ENCODE results near the gene AQP1. TPM values are rescaled to one million over a fixed set of nuclear protein-coding genes. Genes with fewer than 3 reads are reported as not detected.

AQP1 gene
- total and polyA plus RNA-seq, 10 of the 15 experiments (the other 5 are each of a cell fraction or from before 2014, with no cell fraction given) = 0.03 to 0.64 TPM; not detected in 8

- TF ChIP-seq BACH1 (IDR thresholded peaks at IDR 0.05; ENCODE audit: borderline replicate concordance) = no peak
These were observed 36.9 kb upstream of the AQP1 start (continued) for GRCh38 chr7:30874656-30875302.

DNA sequence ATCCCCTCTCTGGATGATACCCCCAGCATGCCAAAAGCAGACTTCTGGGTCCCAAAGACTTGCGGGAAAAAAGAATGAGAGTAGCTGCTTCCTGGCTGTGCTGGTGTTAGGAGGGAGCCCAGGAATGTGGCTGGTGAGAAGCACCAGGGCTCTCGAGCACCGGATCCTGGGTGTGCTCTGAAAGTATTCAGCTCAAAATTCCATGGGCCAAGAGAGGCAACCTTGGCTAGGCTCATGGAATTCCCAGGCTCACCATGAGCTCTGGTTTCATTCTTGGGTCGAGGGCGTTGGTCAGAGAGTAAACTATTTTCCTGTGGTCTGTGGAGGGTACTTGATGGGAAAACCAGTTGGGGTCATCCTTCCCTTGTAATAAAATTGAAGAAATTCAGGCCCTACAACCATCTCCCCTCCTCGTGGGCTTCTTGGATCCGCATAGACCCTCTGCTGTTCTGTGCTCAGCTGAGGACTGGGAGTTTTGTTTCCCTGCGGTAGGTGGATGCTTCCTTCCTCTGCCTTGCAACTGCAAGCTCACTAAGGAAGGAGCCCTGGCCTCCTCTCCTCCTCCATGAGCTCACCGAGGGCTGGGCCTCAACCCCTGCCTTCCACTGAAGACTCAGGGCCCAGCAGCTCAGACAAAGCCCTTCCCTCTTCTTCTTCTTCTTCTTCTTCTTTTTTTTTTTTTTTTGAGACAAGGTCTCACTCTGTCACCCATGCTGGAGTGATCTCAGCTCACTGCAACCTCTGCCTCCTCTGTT lies 34.5 kb upstream of the AQP1 start:
- Histone ChIP-seq H3K9me3 (replicated peaks; ENCODE audit: control insufficient read depth, insufficient read depth, low read length) (no peaks in the 10 kb centered on the region), H3K9ac (ENCODE audit: control insufficient read depth, insufficient read depth, low read length) (no peak overlapping the region), H3K27ac (ENCODE audit: control insufficient read depth, insufficient read depth) (no peak overlapping the region), H2AFZ (ENCODE audit: control insufficient read depth, low read depth, low read length) (no peak overlapping the region), H3K27me3 (replicated peaks in 1 of 2; ENCODE audit: control insufficient read depth in 2 of 2, insufficient read depth in 2 of 2, low read length in 1 of 2) (no peaks in the 10 kb centered on the region), H3K79me2 (ENCODE audit: control insufficient read depth, insufficient read depth, low read length) (no peaks in the 10 kb centered on the region), H3K36me3 (ENCODE audit: control insufficient read depth in 2 of 2, insufficient read depth in 2 of 2, low read length in 1 of 2) (no peaks in the 10 kb centered on the region), H3K4me2 (ENCODE audit: control insufficient read depth, insufficient read depth) (no peak overlapping the region), H3K4me3 (no peak overlapping the region), H4K20me1 (ENCODE audit: control insufficient read depth, insufficient read depth) (no peaks in the 10 kb centered on the region), H3K4me1 (ENCODE audit: control insufficient read depth, insufficient read depth, low read length) (no peaks in the 10 kb centered on the region)
- DNase-seq (ENCODE audit: low read depth, low spot score) (no peak), FAIRE-seq (no peak), ATAC-seq (no peak)
- CTCF ChIA-PET = no interaction called here
- SMC1A ChIA-PET (ENCODE audit: uncharacterized antibody, unreplicated experiment) = interaction anchor here (1.0 kb wide), 1 partner anchor 373 kb away, joined by 3 read pairs; no protein-coding TSS in a partner anchor
- POLR2A ChIA-PET = no interaction called here
- intact Hi-C loops (cut with micrococcal nuclease; ENCODE audit: unreplicated experiment) (no loop called here), in situ Hi-C loops (cut with MboI) (no loop called here)
- RAD21 ChIA-PET (ENCODE audit: unreplicated experiment) = interaction anchor here (0.6 kb wide), 1 partner anchor 129 kb away, joined by 3 read pairs; no protein-coding TSS in a partner anchor
- TF ChIP-seq CUX1 (IDR thresholded peaks at IDR 0.05; ENCODE audit: insufficient replicate concordance, low read depth, low read length) (no peak), NFYB (IDR thresholded peaks at IDR 0.05; ENCODE audit: insufficient read depth, low read depth, low read length) (no peak), RB1 (IDR thresholded peaks at IDR 0.05; ENCODE audit: borderline replicate concordance) (no peak), NFYA (IDR thresholded peaks at IDR 0.05; ENCODE audit: borderline replicate concordance, low read depth, low read length) (no peak), BHLHE40 (IDR thresholded peaks at IDR 0.05; ENCODE audit: borderline replicate concordance in 1 of 2, low read depth in 2 of 2, low read length in 1 of 2) (no peak), RFX5 (IDR thresholded peaks at IDR 0.05; ENCODE audit: low read depth, low read length) (no peak), BMI1 (IDR thresholded peaks at IDR 0.05; ENCODE audit: borderline replicate concordance) (no peak), POU2F2 (IDR thresholded peaks at IDR 0.05; ENCODE audit: borderline replicate concordance, low read depth, low read length) (no peak), CHD2 (IDR thresholded peaks at IDR 0.05; ENCODE audit: borderline replicate concordance, low read depth, low read length) (no peak), ZZZ3 (IDR thresholded peaks at IDR 0.05; ENCODE audit: control insufficient read depth, insufficient read length, low read depth) (no peak), YY1 (IDR thresholded peaks at IDR 0.05; ENCODE audit: low read depth, low read length) (no peak), TAF1 (IDR thresholded peaks at IDR 0.05; ENCODE audit: borderline replicate concordance, low read depth, low read length) (no peak), SIX5 (IDR thresholded peaks at IDR 0.05; ENCODE audit: low read depth, low read length, severe bottlenecking) (no peak)
- TF ChIP-seq, protein P1, sequence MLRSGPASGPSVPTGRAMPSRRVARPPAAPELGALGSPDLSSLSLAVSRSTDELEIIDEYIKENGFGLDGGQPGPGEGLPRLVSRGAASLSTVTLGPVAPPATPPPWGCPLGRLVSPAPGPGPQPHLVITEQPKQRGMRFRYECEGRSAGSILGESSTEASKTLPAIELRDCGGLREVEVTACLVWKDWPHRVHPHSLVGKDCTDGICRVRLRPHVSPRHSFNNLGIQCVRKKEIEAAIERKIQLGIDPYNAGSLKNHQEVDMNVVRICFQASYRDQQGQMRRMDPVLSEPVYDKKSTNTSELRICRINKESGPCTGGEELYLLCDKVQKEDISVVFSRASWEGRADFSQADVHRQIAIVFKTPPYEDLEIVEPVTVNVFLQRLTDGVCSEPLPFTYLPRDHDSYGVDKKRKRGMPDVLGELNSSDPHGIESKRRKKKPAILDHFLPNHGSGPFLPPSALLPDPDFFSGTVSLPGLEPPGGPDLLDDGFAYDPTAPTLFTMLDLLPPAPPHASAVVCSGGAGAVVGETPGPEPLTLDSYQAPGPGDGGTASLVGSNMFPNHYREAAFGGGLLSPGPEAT (IDR thresholded peaks at IDR 0.05; ENCODE audit: low read depth) = no peak
- no TSS peak for BruUV-seq (replicated peaks)
- WGBS (ENCODE audit: insufficient coverage, insufficient replicate concordance, low lambda C conversion rate, missing lambda C conversion rate) = 38% methylated on average over 9 of the region's 9 CpGs
